Posterior vena cava (tissue), 2 donors: ENCODE data around the gene FUT8. TPM values are rescaled to one million over a fixed set of nuclear protein-coding genes. Genes with fewer than 3 reads are reported as not detected.

ENCODE experiments used
- DNase-seq: peaks from one replicate; pipeline ENCODE4 v3.0.0-alpha.2; 2020; ENCODE audit warnings: low spot score
- intact Hi-C, 2 donors: fragments of 100-400 bp; cut with DNase I; formaldehyde crosslinking; loops; one replicate each; pipeline versions ENCODE4 v1.14.1 to v1.14.2; 2022 to 2023
- total RNA-seq, 2 donors: library from RNA; stranded (reverse); fragmentation: NEBNext Ultra II Directional; extraction: Animal tissue kit (Norgen Biotek cat#: 25700); gene quantifications; one replicate each; pipeline ENCODE4 v1.2.1, GENCODE V29; 2021
- donor health status: DM: yes; HTN: yes; CAD: no.
- donor health status: DM: yes; HTN: yes; CAD: no.

FUT8 gene
- total RNA-seq, 2 donors from 2014 or later = 26.0 to 35.9 TPM

DNA sequence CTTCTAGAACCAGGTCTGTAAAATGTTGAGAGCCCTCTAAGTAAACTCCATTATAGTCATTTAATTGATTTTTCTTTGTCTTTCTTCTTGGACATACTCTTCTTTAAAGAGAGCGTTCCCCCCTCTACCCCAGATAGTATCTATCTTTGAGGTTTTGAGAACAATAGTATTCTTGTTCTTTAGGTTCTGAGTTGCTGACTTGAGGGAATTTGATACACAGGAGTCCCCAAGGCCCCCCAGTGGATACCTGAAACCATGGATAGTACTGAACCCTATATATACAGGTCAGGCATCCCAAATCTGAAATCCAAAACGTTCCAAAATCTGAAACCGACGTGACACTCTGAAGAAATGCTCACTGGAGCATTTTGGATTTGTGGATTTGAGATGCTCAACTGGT lies 65.5 kb downstream of the FUT8 start:
- intact Hi-C loops = no loop called here
- no peak for DNase-seq

- intact Hi-C loops = no loop called here
- no peak for DNase-seq
These were observed 66.1 kb downstream of the FUT8 start for GRCh38 chr14:65478596-65478995.

DNA sequence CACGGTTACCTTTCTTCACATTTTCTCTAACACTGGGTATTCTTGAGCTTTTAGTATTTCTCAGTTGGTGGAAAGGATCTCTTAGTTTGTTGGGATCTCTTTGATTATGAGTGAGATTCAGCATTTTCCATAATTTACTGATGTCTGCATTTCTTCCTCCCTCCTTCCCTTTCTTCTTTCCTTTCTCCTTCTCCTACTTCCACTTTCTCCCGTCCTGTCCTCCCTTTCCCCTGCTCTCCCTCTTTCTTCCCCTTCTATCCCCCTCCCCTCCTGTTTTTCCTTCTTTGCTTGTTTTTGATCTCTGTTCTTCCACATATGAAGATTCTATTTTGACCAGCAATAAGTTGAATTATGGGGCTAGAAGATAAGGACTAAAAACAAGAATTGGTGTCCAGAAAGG lies 66.9 kb downstream of the FUT8 start:
- intact Hi-C loops = no loop called here
- DNase-seq = no peak

DNA sequence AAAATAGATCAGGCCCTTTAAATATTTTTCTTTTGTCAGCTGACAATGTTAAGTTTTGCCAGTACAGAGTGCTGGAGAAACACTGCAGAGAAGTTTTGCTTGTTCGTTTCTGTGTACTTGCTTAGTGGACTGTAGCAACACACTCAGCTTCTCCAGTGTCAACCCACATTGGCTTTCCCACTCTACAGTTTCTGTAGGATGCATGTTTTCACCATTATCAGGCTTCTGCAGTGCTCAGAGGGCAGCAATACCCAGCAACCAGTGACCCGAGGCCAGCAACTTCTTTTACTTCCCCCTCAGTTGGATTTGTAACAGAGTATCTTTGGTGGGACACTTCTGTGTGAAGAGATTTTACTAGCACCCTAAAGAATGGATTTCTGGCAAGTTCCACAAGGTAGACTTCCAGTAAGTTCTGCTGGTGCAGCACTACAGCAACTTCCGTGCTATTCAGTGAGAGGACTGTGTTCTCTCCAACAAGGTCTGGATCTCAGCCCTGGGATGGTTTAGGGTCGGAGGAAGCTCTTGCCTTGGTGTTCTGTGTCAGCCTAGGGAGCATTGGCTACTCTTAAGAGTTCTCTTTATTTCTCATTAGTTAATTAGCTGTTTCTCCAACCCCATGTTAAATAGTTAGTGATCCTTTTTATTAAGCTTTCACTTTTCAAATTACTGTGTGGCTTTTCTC lies 70.4 kb downstream of the FUT8 start:
- DNase-seq = no peak
- intact Hi-C loops = loop anchor here in 1 of 2 donors (10.0 kb wide), 1 partner anchor 322 kb away; no protein-coding TSS in a partner anchor

- intact Hi-C loops = loop anchor here in 1 of 2 donors (10.0 kb wide), 1 partner anchor 321 kb away; no protein-coding TSS in a partner anchor
- no peak for DNase-seq
These were observed 71.1 kb downstream of the FUT8 start for GRCh38 chr14:65483647-65484046.

DNA sequence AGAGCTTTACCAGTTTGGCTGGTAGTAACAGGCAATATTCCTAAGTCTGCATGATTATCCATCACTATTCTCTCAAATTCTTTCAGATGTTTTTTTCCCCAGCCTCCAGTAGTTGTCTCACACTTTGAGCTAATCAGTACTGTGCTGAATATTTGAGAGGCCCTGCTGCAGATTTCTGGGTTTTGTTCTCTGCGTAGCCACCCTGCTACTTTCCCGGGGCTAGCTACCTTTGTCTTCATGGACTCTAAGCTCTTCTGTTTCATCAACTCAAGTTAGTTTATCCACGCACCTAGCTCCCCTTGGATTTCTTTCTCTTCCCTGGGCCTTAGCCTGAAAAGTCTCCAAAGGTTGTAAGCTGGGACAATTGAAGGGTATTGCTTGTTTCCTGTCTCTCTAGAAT lies 73.0 kb downstream of the FUT8 start:
- intact Hi-C loops = loop anchor here in 1 of 2 donors (10.0 kb wide), 1 partner anchor 319 kb away; no protein-coding TSS in a partner anchor
- no peak for DNase-seq

GRCh38 chr14:65486863-65487262 lies 74.3 kb downstream of the FUT8 start:
- intact Hi-C loops = loop anchor here in 1 of 2 donors (10.0 kb wide), 1 partner anchor 318 kb away; no protein-coding TSS in a partner anchor
- no peak for DNase-seq

- no peak for DNase-seq
- intact Hi-C loops = loop anchor here in 1 of 2 donors (10.0 kb wide), 1 partner anchor 317 kb away; no protein-coding TSS in a partner anchor
These were observed 75.4 kb downstream of the FUT8 start for GRCh38 chr14:65487783-65488494.

- no peak for DNase-seq
- intact Hi-C loops = no loop called here
These were observed 78.7 kb downstream of the FUT8 start for GRCh38 chr14:65491274-65491673.

DNA sequence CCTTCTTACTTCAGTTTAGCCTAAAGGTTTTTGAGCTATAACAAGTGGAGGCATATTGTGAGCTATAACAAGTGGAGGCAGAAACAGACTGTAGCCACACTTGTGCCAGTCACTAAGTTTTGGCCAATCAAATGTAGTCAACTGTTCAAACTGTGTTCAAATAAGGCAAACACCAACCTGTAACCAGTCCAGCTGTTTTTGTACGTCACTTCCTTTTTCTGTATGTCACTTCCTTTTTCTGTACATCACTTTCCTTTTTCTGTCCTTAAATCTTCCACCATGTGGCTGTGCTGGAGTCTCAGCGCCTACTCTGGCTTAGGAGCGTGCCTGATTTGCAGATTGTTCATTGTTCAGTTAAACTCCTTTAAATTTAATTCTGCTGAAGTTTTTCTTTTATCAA lies 79.7 kb downstream of the FUT8 start:
- intact Hi-C loops = no loop called here
- DNase-seq = no peak

DNA sequence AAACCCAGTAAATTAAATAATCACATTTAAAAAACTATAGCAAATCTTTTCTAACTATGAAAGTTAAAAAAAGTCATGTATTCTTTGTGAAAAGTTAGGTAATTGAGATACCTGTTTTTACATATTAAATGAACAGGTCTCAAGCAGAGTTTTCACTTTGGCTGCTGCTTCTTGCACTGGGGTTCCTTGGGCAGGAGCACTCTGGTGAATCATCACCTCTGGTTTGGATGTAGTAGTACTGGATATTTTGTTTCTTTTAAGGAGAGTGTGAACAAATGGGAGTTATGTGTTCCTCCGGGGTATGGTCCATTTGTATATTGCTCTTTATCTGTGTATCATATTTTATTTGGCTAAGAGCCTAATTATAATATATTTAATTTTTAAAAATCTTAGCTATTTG lies 82.7 kb downstream of the FUT8 start:
- intact Hi-C loops = no loop called here
- no peak for DNase-seq

DNA sequence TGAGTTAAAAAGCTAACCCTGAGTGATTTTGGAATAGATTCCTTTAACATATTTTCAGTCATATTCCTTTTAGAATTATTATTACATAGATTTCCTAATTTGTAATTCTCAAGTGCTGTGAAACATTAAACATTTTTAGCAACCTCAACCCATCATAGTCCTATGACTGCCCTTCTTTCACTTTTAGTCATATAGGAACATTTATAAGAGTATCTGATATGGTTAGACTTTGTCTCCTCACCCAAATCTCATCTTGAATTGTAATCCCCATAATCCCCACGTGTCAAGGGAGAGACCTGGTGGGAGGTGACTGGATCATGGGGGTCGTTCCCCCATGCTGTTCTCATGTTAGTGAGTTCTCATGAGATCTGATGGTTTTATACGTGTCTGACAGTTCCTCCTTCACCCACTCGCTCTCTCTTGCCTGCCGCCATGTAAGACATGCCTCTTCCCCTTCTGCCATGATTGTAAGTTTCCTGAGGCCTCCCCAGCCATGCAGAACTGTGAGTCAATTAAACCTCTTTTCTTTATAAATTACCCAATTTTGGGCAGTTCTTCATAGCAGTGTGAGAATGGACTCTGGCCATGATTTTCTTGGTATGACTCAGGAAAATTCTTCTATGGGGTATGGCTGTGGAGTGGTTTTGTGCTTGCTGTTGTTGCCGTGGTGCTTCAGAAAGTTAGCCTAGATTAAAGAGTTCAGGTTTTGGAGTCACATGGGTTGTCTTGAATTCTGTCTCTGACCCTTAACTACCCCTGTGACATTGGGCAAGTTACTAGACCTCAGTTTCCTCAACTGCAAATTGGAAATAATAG lies 83.9 kb downstream of the FUT8 start:
- DNase-seq = no peak
- intact Hi-C loops = no loop called here

DNA sequence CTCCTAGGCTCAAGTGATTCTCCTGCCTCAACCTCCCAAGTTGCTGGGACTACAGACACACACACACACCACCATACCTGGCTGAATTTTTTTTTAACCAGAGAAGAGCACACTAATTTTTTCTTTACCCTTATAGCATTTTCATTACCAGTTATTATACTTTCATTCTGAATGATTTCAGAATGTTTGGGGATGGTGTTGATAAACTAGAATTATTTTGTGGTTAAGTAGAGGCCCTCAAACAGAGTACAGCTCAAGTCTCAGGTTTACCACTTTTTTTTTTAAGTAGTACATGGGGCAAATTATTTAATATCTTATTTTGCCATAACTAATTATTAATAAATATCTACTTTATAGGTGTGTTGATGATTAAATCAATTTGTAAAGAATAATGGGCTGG lies 86.6 kb downstream of the FUT8 start:
- no peak for DNase-seq

DNA sequence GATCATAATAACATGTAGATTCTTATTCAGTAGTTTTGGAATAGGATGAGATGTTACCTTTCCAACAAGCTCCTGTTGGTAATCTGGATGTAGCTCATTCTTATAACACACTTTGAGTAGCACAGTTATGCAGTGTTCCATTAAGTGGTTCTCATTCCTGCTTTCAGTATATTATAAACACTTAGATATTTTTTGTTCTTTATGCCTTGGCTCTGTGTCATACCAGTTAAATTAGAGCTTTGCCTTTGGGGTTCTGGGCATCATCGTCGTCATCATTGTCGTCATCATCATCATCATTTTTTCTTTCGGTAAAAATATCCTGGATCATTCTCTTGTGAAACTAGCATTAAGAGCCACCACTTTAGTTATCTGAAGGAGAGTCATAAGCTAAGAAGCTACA lies 87.5 kb downstream of the FUT8 start:
- intact Hi-C loops = no loop called here

More for the DNA sequence above, 86.6 kb downstream of the FUT8 start:
- intact Hi-C loops = no loop called here

GRCh38 chr14:65501328-65501727 lies 88.8 kb downstream of the FUT8 start:
- intact Hi-C loops = no loop called here
- no peak for DNase-seq

More for the DNA sequence above, 87.5 kb downstream of the FUT8 start:
- DNase-seq = no peak

- intact Hi-C loops = no loop called here
- DNase-seq = no peak
These were observed 90.2 kb downstream of the FUT8 start for GRCh38 chr14:65502676-65503124.

- intact Hi-C loops = no loop called here
- DNase-seq = no peak
These were observed 91.2 kb downstream of the FUT8 start for GRCh38 chr14:65503771-65504170.

DNA sequence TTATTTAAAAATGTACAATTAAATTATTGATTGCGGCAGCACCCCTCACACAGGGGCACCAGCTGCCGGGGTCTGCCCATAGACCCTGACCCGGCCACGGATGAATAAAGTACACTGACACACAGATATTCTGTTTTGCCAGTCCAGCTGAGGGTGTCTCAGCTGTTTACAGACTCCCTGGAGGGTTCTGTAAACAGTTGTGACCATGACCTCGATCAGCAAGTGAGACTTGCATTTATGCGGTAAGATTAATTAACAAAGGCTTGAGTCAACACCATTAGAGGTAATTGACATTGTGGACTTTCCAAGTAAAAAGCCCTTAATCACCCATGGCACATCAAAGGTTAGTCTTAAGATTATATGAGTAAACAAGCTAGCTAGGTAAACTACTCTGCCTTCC lies 94.3 kb downstream of the FUT8 start:
- intact Hi-C loops = no loop called here
- no peak for DNase-seq

GRCh38 chr14:65509842-65510241 lies 97.3 kb downstream of the FUT8 start:
- no peak for DNase-seq
- intact Hi-C loops = no loop called here

DNA sequence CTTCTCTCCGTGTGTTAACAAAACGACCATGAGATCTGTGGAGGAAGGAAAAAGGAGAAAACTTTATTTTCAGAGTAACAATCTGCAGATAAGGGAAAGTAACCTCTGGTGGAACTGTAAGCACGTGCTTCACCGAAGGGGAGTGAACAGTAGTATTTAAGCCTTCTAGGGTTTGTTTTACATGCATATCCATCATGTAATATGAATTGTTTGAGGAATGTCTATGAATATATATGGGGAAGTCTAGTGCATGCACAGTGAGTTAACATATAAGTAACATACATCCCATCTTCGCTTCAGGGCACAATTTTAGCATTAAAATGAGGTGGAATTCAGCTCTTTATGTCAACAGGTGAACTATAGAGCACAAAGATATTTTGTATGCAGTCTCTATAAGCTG lies 101.1 kb downstream of the FUT8 start:
- DNase-seq = no peak
- intact Hi-C loops = no loop called here
